Natural killer cell (primary cell): ENCODE results near the gene C11orf58. TPM values are rescaled to one million over a fixed set of nuclear protein-coding genes. Genes with fewer than 3 reads are reported as not detected.
A peak's percentile ranks its signal among the peaks of the same experiment; 100 is the strongest.

Source experiments
- ATAC-seq, 3 donors: fragments of 150-1000 bp in 2 of 3; fragments of 200-7000 bp in 1 of 3; cut with Tn5 transposase; 1 replicate in 1 of 3; 2 replicates in 2 of 3; pipeline ENCODE4 v1.10.0; 2021; ENCODE audit warnings: mild to moderate bottlenecking in 2 of 3, moderate library complexity in 2 of 3
- DNase-seq, 2 donors: peaks; one replicate each; pipeline versions ENCODE4 v3.0.0 to v3.0.0-alpha.2; 2013 to 2021; ENCODE audit warnings: mixed read lengths in 1 of 2
- H3K27ac ChIP-seq: one replicate; pipeline ENCODE4 v1.5.1; 2013; ENCODE audit warnings: mild to moderate bottlenecking, low read length
- H3K27me3 ChIP-seq: one replicate; pipeline ENCODE4 v1.6.1; 2013; ENCODE audit warnings: low read length; ENCODE audit not compliant: control insufficient read depth, insufficient read depth
- H3K36me3 ChIP-seq: one replicate; pipeline ENCODE4 v1.6.1; 2013; ENCODE audit warnings: low read length; ENCODE audit not compliant: control insufficient read depth, insufficient read depth
- H3K4me1 ChIP-seq: one replicate; pipeline ENCODE4 v1.6.1; 2013; ENCODE audit warnings: low read length; ENCODE audit not compliant: control insufficient read depth, insufficient read depth
- H3K4me3 ChIP-seq: one replicate; pipeline ENCODE4 v1.5.1; 2013; ENCODE audit warnings: low read length
- H3K9me3 ChIP-seq: one replicate; pipeline ENCODE4 v1.6.1; 2013; ENCODE audit warnings: low read length; ENCODE audit not compliant: control insufficient read depth, insufficient read depth
- H3K27ac Mint-ChIP-seq, 2 donors: one replicate each; pipeline ENCODE4 v1.8.0; 2022; ENCODE audit warnings: mild to moderate bottlenecking in 2 of 2, mixed read lengths in 2 of 2, moderate library complexity in 1 of 2
- H3K27me3 Mint-ChIP-seq, 2 donors: one replicate each; pipeline ENCODE4 v1.8.0; 2022; ENCODE audit warnings: low read depth in 2 of 2, mixed read lengths in 2 of 2
- H3K36me3 Mint-ChIP-seq: one replicate; pipeline ENCODE4 v1.8.0; 2022; ENCODE audit warnings: mixed read lengths
- H3K4me1 Mint-ChIP-seq, 2 donors: one replicate each; pipeline ENCODE4 v1.8.0; 2022; ENCODE audit warnings: mixed read lengths in 2 of 2
- H3K4me3 Mint-ChIP-seq: one replicate; pipeline ENCODE4 v1.8.0; 2022; ENCODE audit warnings: mild to moderate bottlenecking, moderate library complexity, mixed read lengths
- H3K9me3 Mint-ChIP-seq, 2 donors: one replicate each; pipeline ENCODE4 v1.8.0; 2022; ENCODE audit warnings: mixed read lengths in 2 of 2
- CTCF ChIP-seq: fragments of 200-600 bp; IDR thresholded peaks from one replicate; pipeline ENCODE4 v1.8.0; 2022; ENCODE audit warnings: antibody characterized with exemption
- WGBS: methylation state at CpG from one replicate; pipeline ENCODE4 v1.1.7; 2013; ENCODE audit warnings: missing lambda C conversion rate; ENCODE audit not compliant: insufficient coverage; 5-methylcytosine and 5-hydroxymethylcytosine counted together
- intact Hi-C: fragments of 100-400 bp; cut with micrococcal nuclease; formaldehyde crosslinking; loops from one replicate; pipeline ENCODE4 v1.14.2; 2022
- total RNA-seq, 4 donors: library from RNA; stranded (reverse); fragments of 120-200 nt in 1 of 4; gene quantifications; one replicate each; pipeline versions ENCODE4 v1.2.3 to v1.2.4, GENCODE V29; 2013 to 2022

C11orf58 gene
- total RNA-seq, 3 donors from 2014 or later (not counting 1 experiment from before 2014, with no cell fraction given) = 109 to 118 (median 115) TPM

DNA sequence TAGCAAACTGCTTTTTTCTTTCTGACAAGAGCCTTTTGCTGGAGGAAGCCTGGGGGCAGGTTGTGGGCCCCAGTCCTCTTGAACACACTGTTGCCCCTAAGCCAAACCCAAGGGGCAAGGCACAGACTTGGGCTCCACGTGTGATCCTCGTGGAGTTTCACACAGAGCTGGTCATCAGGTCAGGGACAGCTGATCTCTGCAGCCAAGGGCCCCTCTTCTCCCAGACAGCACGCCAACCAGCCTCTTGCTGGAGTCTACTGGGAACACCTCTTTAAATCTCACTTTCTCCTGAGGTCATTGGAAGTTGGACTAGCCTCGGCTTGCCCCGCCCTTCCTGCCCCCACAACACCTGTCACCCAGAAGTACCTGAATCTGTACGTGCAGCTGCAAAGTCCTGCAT lies 39.8 kb downstream of the C11orf58 start:
- WGBS = 83% methylated on average over 6 of the region's 6 CpGs
- ATAC-seq = no peak
- H3K4me3 ChIP-seq = no peak overlapping the region
- Mint-ChIP-seq H3K9me3 (no peaks in the 10 kb centered on the region), H3K4me3 (no peak overlapping the region), H3K27ac (no peak overlapping the region), H3K36me3 (no peaks in the 10 kb centered on the region), H3K4me1 (no peaks in the 10 kb centered on the region), H3K27me3 (no peaks in the 10 kb centered on the region)
- DNase-seq = no peak
- H3K27ac ChIP-seq = no peak overlapping the region
- no peaks in the 10 kb centered on the region for H3K27me3 ChIP-seq
- no peaks in the 10 kb centered on the region for H3K9me3 ChIP-seq
- TF ChIP-seq CTCF = no peak
- no peaks in the 10 kb centered on the region for H3K36me3 ChIP-seq
- intact Hi-C loops = no loop called here
- no peaks in the 10 kb centered on the region for H3K4me1 ChIP-seq

DNA sequence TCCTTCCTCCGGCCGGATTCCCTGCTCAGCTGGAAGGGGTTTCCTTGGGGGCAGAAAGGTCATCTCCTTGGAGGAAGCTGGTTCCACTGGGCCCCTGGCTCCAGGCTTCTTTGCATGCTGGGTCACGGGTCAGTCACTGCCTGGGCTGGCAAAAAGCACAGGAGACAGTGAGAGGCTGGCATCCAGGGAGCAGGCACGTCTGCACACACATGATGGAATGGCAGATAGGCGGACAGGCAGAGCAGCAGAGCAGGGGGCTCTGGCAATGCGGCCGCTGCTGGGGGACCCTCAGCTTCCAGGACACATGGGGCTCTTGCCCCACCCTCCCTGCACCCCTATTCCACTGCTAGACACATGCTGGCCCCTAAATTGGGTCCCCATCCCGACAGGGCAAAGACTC lies 40.4 kb downstream of the C11orf58 start:
- no peaks in the 10 kb centered on the region for H3K27me3 Mint-ChIP-seq
- ATAC-seq (no peak), DNase-seq (no peak)
- 93% methylated on average over 8 of the region's 8 CpGs for WGBS
- no peak overlapping the region for H3K4me3 Mint-ChIP-seq
- TF ChIP-seq CTCF = no peak
- Histone ChIP-seq H3K27me3 (no peaks in the 10 kb centered on the region), H3K4me3 (no peak overlapping the region), H3K4me1 (no peaks in the 10 kb centered on the region), H3K9me3 (no peaks in the 10 kb centered on the region), H3K27ac (no peak overlapping the region), H3K36me3 (no peaks in the 10 kb centered on the region)
- intact Hi-C loops = no loop called here
- no peak overlapping the region for H3K27ac Mint-ChIP-seq
- H3K9me3 Mint-ChIP-seq = no peaks in the 10 kb centered on the region
- no peaks in the 10 kb centered on the region for H3K36me3 Mint-ChIP-seq
- H3K4me1 Mint-ChIP-seq = no peaks in the 10 kb centered on the region

- Histone ChIP-seq H3K4me1 (no peaks in the 10 kb centered on the region), H3K9me3 (no peaks in the 10 kb centered on the region), H3K4me3 (no peak overlapping the region), H3K27ac (no peak overlapping the region), H3K27me3 (no peaks in the 10 kb centered on the region), H3K36me3 (no peaks in the 10 kb centered on the region)
- 72% methylated on average over 8 of the region's 8 CpGs for WGBS
- Mint-ChIP-seq H3K27me3 (no peaks in the 10 kb centered on the region), H3K9me3 (no peaks in the 10 kb centered on the region), H3K27ac (no peak overlapping the region), H3K4me1 (no peaks in the 10 kb centered on the region), H3K4me3 (no peak overlapping the region), H3K36me3 (no peaks in the 10 kb centered on the region)
- TF ChIP-seq CTCF = no peak
- ATAC-seq = peak in 1 of 3 donors; percentile 34
- DNase-seq = no peak
- intact Hi-C loops = no loop called here
These were observed 41.0 kb downstream of the C11orf58 start for GRCh38 chr11:16779436-16779835.

- no peaks in the 10 kb centered on the region for H3K9me3 ChIP-seq
- intact Hi-C loops = no loop called here
These were observed 41.7 kb downstream of the C11orf58 start for GRCh38 chr11:16780146-16780545.

More at GRCh38 chr11:16780146-16780545, 41.7 kb downstream of the C11orf58 start:
- H3K4me1 ChIP-seq = no peaks in the 10 kb centered on the region
- no peaks in the 10 kb centered on the region for H3K36me3 Mint-ChIP-seq
- no peaks in the 10 kb centered on the region for H3K27me3 ChIP-seq
- no peak overlapping the region for H3K4me3 Mint-ChIP-seq
- no peaks in the 10 kb centered on the region for H3K27me3 Mint-ChIP-seq
- H3K4me1 Mint-ChIP-seq = no peaks in the 10 kb centered on the region
- no peak overlapping the region for H3K4me3 ChIP-seq
- peak overlapping the region in 1 of 2 donors; percentile 51 for H3K27ac Mint-ChIP-seq
- no peaks in the 10 kb centered on the region for H3K36me3 ChIP-seq
- ATAC-seq = no peak
- no peak for TF ChIP-seq CTCF
- 97% methylated on average over 2 of the region's 2 CpGs for WGBS
- no peaks in the 10 kb centered on the region for H3K9me3 Mint-ChIP-seq
- DNase-seq = no peak
- H3K27ac ChIP-seq = no peak overlapping the region
